Fibroblast of pulmonary artery (primary cell): Measurements from ENCODE around the gene SUPT3H.

ENCODE experiments used
- DNase-seq: peaks from one replicate; pipeline ENCODE4 v3.0.0-alpha.2; 2010; ENCODE audit warnings: low read depth
- H3K4me3 ChIP-seq: replicated peaks from 2 replicates; pipeline ENCODE4 v1.5.1; 2011; ENCODE audit warnings: low read depth, mild to moderate bottlenecking, control low read depth, low read length, moderate library complexity
- CTCF ChIP-seq: IDR thresholded peaks from 2 replicates; pipeline ENCODE4 v1.5.1; 2011; ENCODE audit warnings: mild to moderate bottlenecking, control low read depth, low read length, inconsistent platforms; ENCODE audit errors: missing control alignments

The SUPT3H gene

GRCh38 chr6:45364466-45364865 is 13.3 kb downstream of the SUPT3H start:
- no peak for TF ChIP-seq CTCF
- no peak overlapping the region for H3K4me3 ChIP-seq
- no peak for DNase-seq

- DNase-seq = no peak
- TF ChIP-seq CTCF = no peak
- H3K4me3 ChIP-seq = no peak overlapping the region
Measured at GRCh38 chr6:45353654-45354053, 24.1 kb downstream of the SUPT3H start.

- no peak for TF ChIP-seq CTCF
- no peak overlapping the region for H3K4me3 ChIP-seq
- DNase-seq = no peak
Measured at GRCh38 chr6:45351667-45352066, 26.1 kb downstream of the SUPT3H start.

GRCh38 chr6:45351076-45351475 is 26.7 kb downstream of the SUPT3H start:
- no peak for DNase-seq

GRCh38 chr6:45350186-45350710 is 27.5 kb downstream of the SUPT3H start:
- DNase-seq = no peak

More at GRCh38 chr6:45351076-45351475, 26.7 kb downstream of the SUPT3H start:
- TF ChIP-seq CTCF = no peak
- no peak overlapping the region for H3K4me3 ChIP-seq

GRCh38 chr6:45344900-45345299 is 32.8 kb downstream of the SUPT3H start:
- no peak for DNase-seq
- TF ChIP-seq CTCF = no peak
- H3K4me3 ChIP-seq = no peak overlapping the region

More at GRCh38 chr6:45350186-45350710, 27.5 kb downstream of the SUPT3H start:
- H3K4me3 ChIP-seq = no peak overlapping the region
- no peak for TF ChIP-seq CTCF

GRCh38 chr6:45328523-45328922 is 49.2 kb downstream of the SUPT3H start:
- no peak for TF ChIP-seq CTCF
- H3K4me3 ChIP-seq = peak overlapping the region; percentile 36
- no peak for DNase-seq
